HEK293 (cell line): ENCODE measurements around the gene SEMA7A.

ENCODE experiments used
- CTCF ChIA-PET: fragments of 350-600 bp; formaldehyde crosslinking; extraction: SDS; loops from one replicate; lab custom pipeline; 2021; ENCODE audit warnings: antibody characterized with exemption; lab: Yijun Ruan, JAX
- POLR2A ChIA-PET: fragments of 300-600 bp; formaldehyde crosslinking; extraction: SDS; loops from one replicate; lab custom pipeline; 2020; ENCODE audit warnings: antibody characterized with exemption, inconsistent platforms; lab: Yijun Ruan, JAX
- H3K27ac ChIP-seq: fragments of 200-500 bp; sonication (Bioruptor generic); 2 replicates; pipeline ENCODE4 v1.5.1; 2014; ENCODE audit warnings: low read depth, low read length, control low read depth, inconsistent platforms; ENCODE audit errors: extremely low read depth
- H3K36me3 ChIP-seq, 2 experiments: fragments of 200-500 bp in 1 of 2; sonication (Bioruptor generic) in 1 of 2; 1 replicate in 1 of 2; 2 replicates in 1 of 2; pipeline ENCODE4 v1.5.1; 2014 to 2017; ENCODE audit warnings: inconsistent platforms in 2 of 2, low read length in 2 of 2; ENCODE audit not compliant: control insufficient read depth in 2 of 2, insufficient read depth in 1 of 2
- H3K4me1 ChIP-seq: fragments of 200-500 bp; sonication (Bioruptor generic); 2 replicates; pipeline ENCODE4 v1.5.1; 2014; ENCODE audit warnings: mild to moderate bottlenecking, low read length, inconsistent platforms; ENCODE audit not compliant: control insufficient read depth, insufficient read depth
- H3K4me3 ChIP-seq: 2 replicates; pipeline ENCODE4 v1.5.1; 2011; ENCODE audit warnings: low read depth, mild to moderate bottlenecking, control low read depth, low read length, moderate library complexity
- H3K9me3 ChIP-seq: fragments of 200-500 bp; sonication (Bioruptor generic); 2 replicates; pipeline ENCODE4 v1.5.1; 2014; ENCODE audit warnings: low read depth, low read length, inconsistent platforms; ENCODE audit not compliant: control insufficient read depth, insufficient read depth
- MZF1 ChIP-seq: fragments of 450-650 bp; formaldehyde crosslinking; IDR thresholded peaks from 2 replicates; pipeline ENCODE4 v1.5.1; 2017; ENCODE audit warnings: missing biosample characterization, missing genetic modification characterization, borderline replicate concordance
- PRDM1 ChIP-seq: fragments of 450-650 bp; formaldehyde crosslinking; IDR thresholded peaks from 2 replicates; pipeline ENCODE4; 2016; ENCODE audit warnings: missing biosample characterization, missing genetic modification characterization
- SETDB1 ChIP-seq: IDR thresholded peaks from one replicate; pipeline ENCODE4 v1.6.1; 2017; ENCODE audit warnings: mild to moderate bottlenecking, low read length, moderate library complexity, mixed read lengths; ENCODE audit not compliant: insufficient read length
- ZFHX2 ChIP-seq: fragments of 450-650 bp; formaldehyde crosslinking; conservative IDR thresholded peaks from 2 replicates; pipeline ENCODE4 v1.5.1; 2016; ENCODE audit warnings: missing biosample characterization, missing genetic modification characterization
- ZFP3 ChIP-seq: fragments of 450-650 bp; formaldehyde crosslinking; IDR thresholded peaks from 2 replicates; pipeline ENCODE4 v1.5.1; 2016; ENCODE audit warnings: low read depth, missing biosample characterization, missing genetic modification characterization
- ZNF133 ChIP-seq: fragments of 450-650 bp; formaldehyde crosslinking; IDR thresholded peaks from 2 replicates; pipeline ENCODE4 v1.5.1; 2016; ENCODE audit warnings: missing biosample characterization, missing genetic modification characterization
- ZNF223 ChIP-seq: fragments of 450-650 bp; formaldehyde crosslinking; IDR thresholded peaks from 2 replicates; pipeline ENCODE4 v1.5.1; 2016; ENCODE audit warnings: missing biosample characterization, missing genetic modification characterization
- ZNF311 ChIP-seq: fragments of 450-650 bp; formaldehyde crosslinking; IDR thresholded peaks from 2 replicates; pipeline ENCODE4 v1.5.1; 2017; ENCODE audit warnings: missing biosample characterization, missing genetic modification characterization, borderline replicate concordance
- ZNF341 ChIP-seq: fragments of 450-650 bp; formaldehyde crosslinking; IDR thresholded peaks from 2 replicates; pipeline ENCODE4; 2016; ENCODE audit warnings: low read depth, missing biosample characterization, missing genetic modification characterization
- ZNF664 ChIP-seq: fragments of 450-650 bp; formaldehyde crosslinking; IDR thresholded peaks from 2 replicates; pipeline ENCODE4 v1.5.1; 2016; ENCODE audit warnings: missing biosample characterization, missing genetic modification characterization
- ZSCAN18 ChIP-seq: fragments of 450-650 bp; formaldehyde crosslinking; IDR thresholded peaks from 2 replicates; pipeline ENCODE4 v1.5.1; 2016; ENCODE audit warnings: missing biosample characterization, missing genetic modification characterization
- TF ChIP-seq, protein P1 (sequence below): fragments of 450-650 bp; formaldehyde crosslinking; IDR thresholded peaks from 2 replicates; pipeline ENCODE4 v1.5.1; 2016; ENCODE audit warnings: missing biosample characterization, missing genetic modification characterization

Gene SEMA7A

GRCh38 chr15:74395319-74396145 lies 38.2 kb downstream of the SEMA7A start (continued):
- TF ChIP-seq ZFHX2 = peak; percentile 78

GRCh38 chr15:74394090-74394846 lies 39.5 kb downstream of the SEMA7A start:
- no peaks in the 10 kb centered on the region for H3K36me3 ChIP-seq
- H3K27ac ChIP-seq = no peak overlapping the region
- POLR2A ChIA-PET = interaction anchor here (0.9 kb wide), 1 partner anchor 13 kb away, joined by 3 read pairs; no protein-coding TSS in a partner anchor
- CTCF ChIA-PET = interaction anchor here (0.9 to 3.5 kb wide), 7 partner anchors 8 to 237 kb away, joined by 3 to 20 read pairs (median 3); no protein-coding TSS in a partner anchor
- H3K9me3 ChIP-seq = no peaks in the 10 kb centered on the region
- H3K4me1 ChIP-seq = no peaks in the 10 kb centered on the region
- H3K4me3 ChIP-seq = no peak overlapping the region
- peak; percentile 96 for TF ChIP-seq ZNF664 (tag by site-specific recombination)
- TF ChIP-seq MZF1 (tag by site-specific recombination) = no peak
- peak; percentile 94 for TF ChIP-seq PRDM1 (tag by site-specific recombination)
- TF ChIP-seq ZNF311 = no peak
- TF ChIP-seq, protein P1, sequence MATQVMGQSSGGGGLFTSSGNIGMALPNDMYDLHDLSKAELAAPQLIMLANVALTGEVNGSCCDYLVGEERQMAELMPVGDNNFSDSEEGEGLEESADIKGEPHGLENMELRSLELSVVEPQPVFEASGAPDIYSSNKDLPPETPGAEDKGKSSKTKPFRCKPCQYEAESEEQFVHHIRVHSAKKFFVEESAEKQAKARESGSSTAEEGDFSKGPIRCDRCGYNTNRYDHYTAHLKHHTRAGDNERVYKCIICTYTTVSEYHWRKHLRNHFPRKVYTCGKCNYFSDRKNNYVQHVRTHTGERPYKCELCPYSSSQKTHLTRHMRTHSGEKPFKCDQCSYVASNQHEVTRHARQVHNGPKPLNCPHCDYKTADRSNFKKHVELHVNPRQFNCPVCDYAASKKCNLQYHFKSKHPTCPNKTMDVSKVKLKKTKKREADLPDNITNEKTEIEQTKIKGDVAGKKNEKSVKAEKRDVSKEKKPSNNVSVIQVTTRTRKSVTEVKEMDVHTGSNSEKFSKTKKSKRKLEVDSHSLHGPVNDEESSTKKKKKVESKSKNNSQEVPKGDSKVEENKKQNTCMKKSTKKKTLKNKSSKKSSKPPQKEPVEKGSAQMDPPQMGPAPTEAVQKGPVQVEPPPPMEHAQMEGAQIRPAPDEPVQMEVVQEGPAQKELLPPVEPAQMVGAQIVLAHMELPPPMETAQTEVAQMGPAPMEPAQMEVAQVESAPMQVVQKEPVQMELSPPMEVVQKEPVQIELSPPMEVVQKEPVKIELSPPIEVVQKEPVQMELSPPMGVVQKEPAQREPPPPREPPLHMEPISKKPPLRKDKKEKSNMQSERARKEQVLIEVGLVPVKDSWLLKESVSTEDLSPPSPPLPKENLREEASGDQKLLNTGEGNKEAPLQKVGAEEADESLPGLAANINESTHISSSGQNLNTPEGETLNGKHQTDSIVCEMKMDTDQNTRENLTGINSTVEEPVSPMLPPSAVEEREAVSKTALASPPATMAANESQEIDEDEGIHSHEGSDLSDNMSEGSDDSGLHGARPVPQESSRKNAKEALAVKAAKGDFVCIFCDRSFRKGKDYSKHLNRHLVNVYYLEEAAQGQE (tag by site-specific recombination) = no peak
- no peak for TF ChIP-seq ZSCAN18 (tag by site-specific recombination)

- Histone ChIP-seq H3K27ac (no peak overlapping the region), H3K9me3 (no peaks in the 10 kb centered on the region), H3K36me3 (no peaks in the 10 kb centered on the region), H3K4me1 (no peaks in the 10 kb centered on the region), H3K4me3 (no peak overlapping the region)
- CTCF ChIA-PET = interaction anchor here (1.3 to 3.5 kb wide), 2 partner anchors 11 to 44 kb away, joined by 4 to 20 read pairs; no protein-coding TSS in a partner anchor
- TF ChIP-seq SETDB1 (no peak), ZNF341 (peak; percentile 29; the same call in 1 of the 2 replicates), ZFP3 (tag by site-specific recombination) (no peak)
- POLR2A ChIA-PET = interaction anchor here (0.9 to 1.0 kb wide), 2 partner anchors 14 to 39 kb away, joined by 3 read pairs; no protein-coding TSS in a partner anchor
Measured at GRCh38 chr15:74393423-74393822, 40.3 kb downstream of the SEMA7A start.

GRCh38 chr15:74392902-74393301 lies 40.9 kb downstream of the SEMA7A start:
- no peaks in the 10 kb centered on the region for H3K9me3 ChIP-seq
- no peak overlapping the region for H3K4me3 ChIP-seq
- ChIA-PET CTCF (interaction anchor here (1.0 to 3.5 kb wide), 3 partner anchors 10 to 45 kb away, joined by 3 to 20 read pairs (median 4); no protein-coding TSS in a partner anchor), POLR2A (interaction anchor here (1.0 kb wide), 1 partner anchor 39 kb away, joined by 3 read pairs; no protein-coding TSS in a partner anchor)
- no peak for TF ChIP-seq ZNF133 (tag by site-specific recombination)
- TF ChIP-seq ZNF223 (tag by site-specific recombination) = 0 out of 2 replicates have a peak, but pooled peaks have one; percentile 50
- no peaks in the 10 kb centered on the region for H3K36me3 ChIP-seq
- no peaks in the 10 kb centered on the region for H3K4me1 ChIP-seq
- no peak overlapping the region for H3K27ac ChIP-seq
